ENCODE measurements around the gene MOB1A. TPM values are rescaled to one million over a fixed set of nuclear protein-coding genes. Genes with fewer than 3 reads are reported as not detected.

Gene MOB1A
- total and polyA plus RNA-seq, 2 experiments from 2014 or later, result 36.2 to 111 TPM

- Histone ChIP-seq H4K20me1 (replicated peaks; ENCODE audit: insufficient read depth) (peaks cover 46% of the 10 kb centered on the region), H3K4me3 (no peak overlapping the region), H3F3A (replicated peaks; ENCODE audit: low read depth) (0 out of 2 replicates have a peak, but pooled peaks cover 3% of the 10 kb centered on the region), H3K79me2 (replicated peaks; ENCODE audit: insufficient read depth) (peaks cover 74% of the 10 kb centered on the region), H3K4me2 (no peak overlapping the region), H3K9me2 (ENCODE audit: insufficient read depth) (no peaks in the 10 kb centered on the region), H2AFZ (no peak overlapping the region), H3K4me1 (ENCODE audit: insufficient read depth) (peaks cover 7% of the 10 kb centered on the region), H3K27ac (ENCODE audit: low read depth) (no peak overlapping the region), H3K27me3 (ENCODE audit: insufficient read depth) (no peaks in the 10 kb centered on the region), H3K36me3 (ENCODE audit: insufficient read depth) (peaks cover 34% of the 10 kb centered on the region)
- no peak for DNase-seq (ENCODE audit: low spot score)
- Mint-ChIP-seq H3K27ac (no peak overlapping the region), H3K4me1 (peaks cover 9% of the 10 kb centered on the region; the same call in 2 of the 3 replicates), H3K27me3 (ENCODE audit: insufficient read depth, low read depth, poor library complexity) (peaks cover 8% of the 10 kb centered on the region), H3K4me3 (no peak overlapping the region), H3K9me3 (peaks cover 7% of the 10 kb centered on the region), H3K36me3 (ENCODE audit: low read depth) (peaks cover 53% of the 10 kb centered on the region)
- TF ChIP-seq STAT1 (IDR thresholded peaks at IDR 0.05; ENCODE audit: unreplicated experiment) (no peak), REST (IDR thresholded peaks at IDR 0.05; ENCODE audit: unreplicated experiment) (no peak), JUNB (IDR thresholded peaks at IDR 0.05; ENCODE audit: unreplicated experiment) (no peak), ZNF462 (CRISPR knock-in tag; IDR thresholded peaks at IDR 0.05) (no peak), NANOG (IDR thresholded peaks at IDR 0.05; ENCODE audit: borderline replicate concordance) (no peak), ETS1 (IDR thresholded peaks at IDR 0.05) (no peak), POLR2AphosphoS5 (IDR thresholded peaks at IDR 0.05; ENCODE audit: low read depth) (no peak), ZNF114 (CRISPR knock-in tag; IDR thresholded peaks at IDR 0.05) (no peak), ZNF331 (CRISPR knock-in tag; IDR thresholded peaks at IDR 0.05; ENCODE audit: low read depth) (no peak), CREB1 (CRISPR knock-in tag; IDR thresholded peaks at IDR 0.05; ENCODE audit: low read depth) (no peak), EZH2 (IDR thresholded peaks at IDR 0.05; ENCODE audit: low read depth, unreplicated experiment) (no peak), CTCF (conservative IDR thresholded peaks at IDR 0.05; ENCODE audit: low read depth in 2 of 2) (no peak), EZH2phosphoT487 (IDR thresholded peaks at IDR 0.05; ENCODE audit: unreplicated experiment) (no peak)
- no peak for ATAC-seq
Observed at GRCh38 chr2:74174909-74175308, 3.8 kb downstream of the MOB1A start.

Data from GM23338 (cell line).